ENCODE data around the gene HAGH. TPM values are rescaled to one million over a fixed set of nuclear protein-coding genes. Genes with fewer than 3 reads are reported as not detected.

The HAGH gene
- polyA plus RNA-seq, 1 donor = 55.5 TPM

GRCh38 chr16:1820946-1821290 is 5.7 kb downstream of the HAGH start:
- WGBS (ENCODE audit: insufficient coverage, low lambda C conversion rate) = no CpG with 5 or more reads among the region's 12 CpGs
- Histone ChIP-seq H3K27ac (ENCODE audit: low read length) (no peak overlapping the region), H3K27me3 (ENCODE audit: control insufficient read depth, insufficient read depth, low read length) (no peaks in the 10 kb centered on the region), H3K4me1 (ENCODE audit: control insufficient read depth, insufficient read depth, low read length) (peaks cover 11% of the 10 kb centered on the region), H3K36me3 (ENCODE audit: control insufficient read depth, insufficient read depth, low read length) (peaks cover 65% of the 10 kb centered on the region), H3K4me3 (ENCODE audit: low read length) (no peak overlapping the region), H3K9me3 (ENCODE audit: control insufficient read depth, low read depth, low read length) (no peaks in the 10 kb centered on the region)
- DNase-seq = no peak

GRCh38 chr16:1820096-1820945 is 6.3 kb downstream of the HAGH start:
- no CpG with 5 or more reads among the region's 25 CpGs for WGBS (ENCODE audit: insufficient coverage, low lambda C conversion rate)
- no peak for DNase-seq
- Histone ChIP-seq H3K4me3 (ENCODE audit: low read length) (no peak overlapping the region), H3K36me3 (ENCODE audit: control insufficient read depth, insufficient read depth, low read length) (peaks cover 68% of the 10 kb centered on the region), H3K27me3 (ENCODE audit: control insufficient read depth, insufficient read depth, low read length) (no peaks in the 10 kb centered on the region), H3K4me1 (ENCODE audit: control insufficient read depth, insufficient read depth, low read length) (peaks cover 8% of the 10 kb centered on the region), H3K9me3 (ENCODE audit: control insufficient read depth, low read depth, low read length) (no peaks in the 10 kb centered on the region), H3K27ac (ENCODE audit: low read length) (no peak overlapping the region)

- peaks cover 5% of the 10 kb centered on the region for H3K4me1 ChIP-seq (ENCODE audit: control insufficient read depth, insufficient read depth, low read length)
- peaks cover 71% of the 10 kb centered on the region for H3K36me3 ChIP-seq (ENCODE audit: control insufficient read depth, insufficient read depth, low read length)
- no peak overlapping the region for H3K4me3 ChIP-seq (ENCODE audit: low read length)
- H3K9me3 ChIP-seq (ENCODE audit: control insufficient read depth, low read depth, low read length) = no peaks in the 10 kb centered on the region
- no peak overlapping the region for H3K27ac ChIP-seq (ENCODE audit: low read length)
- DNase-seq = no peak
- H3K27me3 ChIP-seq (ENCODE audit: control insufficient read depth, insufficient read depth, low read length) = no peaks in the 10 kb centered on the region
- no CpG with 5 or more reads among the region's 15 CpGs for whole genome bisulfite sequencing (ENCODE audit: insufficient coverage, low lambda C conversion rate)
These were observed 7.0 kb downstream of the HAGH start for GRCh38 chr16:1819611-1820010.

GRCh38 chr16:1818873-1819525 is 7.6 kb downstream of the HAGH start:
- H3K27ac ChIP-seq (ENCODE audit: low read length) = no peak overlapping the region
- H3K27me3 ChIP-seq (ENCODE audit: control insufficient read depth, insufficient read depth, low read length) = no peaks in the 10 kb centered on the region
- H3K36me3 ChIP-seq (ENCODE audit: control insufficient read depth, insufficient read depth, low read length) = peaks cover 71% of the 10 kb centered on the region
- H3K4me3 ChIP-seq (ENCODE audit: low read length) = no peak overlapping the region
- DNase-seq = no peak
- H3K9me3 ChIP-seq (ENCODE audit: control insufficient read depth, low read depth, low read length) = no peaks in the 10 kb centered on the region
- WGBS (ENCODE audit: insufficient coverage, low lambda C conversion rate) = no CpG with 5 or more reads among the region's 35 CpGs
- no peaks in the 10 kb centered on the region for H3K4me1 ChIP-seq (ENCODE audit: control insufficient read depth, insufficient read depth, low read length)

GRCh38 chr16:1818204-1818872 is 8.3 kb downstream of the HAGH start:
- H3K4me1 ChIP-seq (ENCODE audit: control insufficient read depth, insufficient read depth, low read length) = no peaks in the 10 kb centered on the region
- H3K4me3 ChIP-seq (ENCODE audit: low read length) = no peak overlapping the region
- no CpG with 5 or more reads among the region's 27 CpGs for WGBS (ENCODE audit: insufficient coverage, low lambda C conversion rate)
- DNase-seq = no peak
- no peaks in the 10 kb centered on the region for H3K27me3 ChIP-seq (ENCODE audit: control insufficient read depth, insufficient read depth, low read length)
- H3K27ac ChIP-seq (ENCODE audit: low read length) = no peak overlapping the region
- H3K9me3 ChIP-seq (ENCODE audit: control insufficient read depth, low read depth, low read length) = no peaks in the 10 kb centered on the region
- peaks cover 75% of the 10 kb centered on the region for H3K36me3 ChIP-seq (ENCODE audit: control insufficient read depth, insufficient read depth, low read length)

GRCh38 chr16:1817716-1818115 is 8.9 kb downstream of the HAGH start:
- Histone ChIP-seq H3K27ac (ENCODE audit: low read length) (no peak overlapping the region), H3K4me3 (ENCODE audit: low read length) (no peak overlapping the region), H3K36me3 (ENCODE audit: control insufficient read depth, insufficient read depth, low read length) (peaks cover 74% of the 10 kb centered on the region), H3K4me1 (ENCODE audit: control insufficient read depth, insufficient read depth, low read length) (no peaks in the 10 kb centered on the region), H3K9me3 (ENCODE audit: control insufficient read depth, low read depth, low read length) (no peaks in the 10 kb centered on the region), H3K27me3 (ENCODE audit: control insufficient read depth, insufficient read depth, low read length) (no peaks in the 10 kb centered on the region)
- no peak for DNase-seq
- no CpG with 5 or more reads among the region's 17 CpGs for WGBS (ENCODE audit: insufficient coverage, low lambda C conversion rate)

GRCh38 chr16:1817276-1817589 is 9.4 kb downstream of the HAGH start:
- Histone ChIP-seq H3K4me1 (ENCODE audit: control insufficient read depth, insufficient read depth, low read length) (no peaks in the 10 kb centered on the region), H3K27me3 (ENCODE audit: control insufficient read depth, insufficient read depth, low read length) (no peaks in the 10 kb centered on the region), H3K27ac (ENCODE audit: low read length) (no peak overlapping the region), H3K36me3 (ENCODE audit: control insufficient read depth, insufficient read depth, low read length) (peaks cover 70% of the 10 kb centered on the region), H3K9me3 (ENCODE audit: control insufficient read depth, low read depth, low read length) (no peaks in the 10 kb centered on the region), H3K4me3 (ENCODE audit: low read length) (no peak overlapping the region)
- no peak for DNase-seq
- WGBS (ENCODE audit: insufficient coverage, low lambda C conversion rate) = no CpG with 5 or more reads among the region's 9 CpGs

GRCh38 chr16:1816396-1817275 is 10.0 kb downstream of the HAGH start:
- H3K4me3 ChIP-seq (ENCODE audit: low read length) = no peak overlapping the region
- H3K27me3 ChIP-seq (ENCODE audit: control insufficient read depth, insufficient read depth, low read length) = no peaks in the 10 kb centered on the region
- peaks cover 66% of the 10 kb centered on the region for H3K36me3 ChIP-seq (ENCODE audit: control insufficient read depth, insufficient read depth, low read length)
- no peaks in the 10 kb centered on the region for H3K4me1 ChIP-seq (ENCODE audit: control insufficient read depth, insufficient read depth, low read length)
- no peak for DNase-seq
- no peaks in the 10 kb centered on the region for H3K9me3 ChIP-seq (ENCODE audit: control insufficient read depth, low read depth, low read length)
- WGBS (ENCODE audit: insufficient coverage, low lambda C conversion rate) = no CpG with 5 or more reads among the region's 40 CpGs
- H3K27ac ChIP-seq (ENCODE audit: low read length) = no peak overlapping the region

GRCh38 chr16:1815461-1815860 is 11.2 kb downstream of the HAGH start:
- no peaks in the 10 kb centered on the region for H3K9me3 ChIP-seq (ENCODE audit: control insufficient read depth, low read depth, low read length)
- peaks cover 55% of the 10 kb centered on the region for H3K36me3 ChIP-seq (ENCODE audit: control insufficient read depth, insufficient read depth, low read length)
- no peak overlapping the region for H3K4me3 ChIP-seq (ENCODE audit: low read length)
- no peaks in the 10 kb centered on the region for H3K4me1 ChIP-seq (ENCODE audit: control insufficient read depth, insufficient read depth, low read length)
- no peaks in the 10 kb centered on the region for H3K27me3 ChIP-seq (ENCODE audit: control insufficient read depth, insufficient read depth, low read length)
- no CpG with 5 or more reads among the region's 11 CpGs for WGBS (ENCODE audit: insufficient coverage, low lambda C conversion rate)
- DNase-seq = no peak
- no peak overlapping the region for H3K27ac ChIP-seq (ENCODE audit: low read length)

GRCh38 chr16:1812732-1813163 is 13.9 kb downstream of the HAGH start:
- Histone ChIP-seq H3K4me1 (ENCODE audit: control insufficient read depth, insufficient read depth, low read length) (no peaks in the 10 kb centered on the region), H3K27ac (ENCODE audit: low read length) (no peak overlapping the region)
- no CpG with 5 or more reads among the region's 17 CpGs for WGBS (ENCODE audit: insufficient coverage, low lambda C conversion rate)

More at GRCh38 chr16:1812732-1813163, 13.9 kb downstream of the HAGH start:
- Histone ChIP-seq H3K4me3 (ENCODE audit: low read length) (no peak overlapping the region), H3K9me3 (ENCODE audit: control insufficient read depth, low read depth, low read length) (no peaks in the 10 kb centered on the region), H3K36me3 (ENCODE audit: control insufficient read depth, insufficient read depth, low read length) (peaks cover 49% of the 10 kb centered on the region), H3K27me3 (ENCODE audit: control insufficient read depth, insufficient read depth, low read length) (no peaks in the 10 kb centered on the region)
- peak in 1 of 2 donors; percentile 62 for DNase-seq
